ENCODE measurements around the gene PEAK1.

GRCh38 chr15:77225646-77226045 lies 194.3 kb downstream of the PEAK1 start:
- TF ChIP-seq CTCF (IDR thresholded peaks at IDR 0.05): no peak
- no peak for TF ChIP-seq POLR2A (IDR thresholded peaks at IDR 0.05)
